Stimulated activated CD8-positive, alpha-beta memory T cell treated with anti-CD3 and anti-CD28 coated beads, Interleukin-7, amount 100 ng/mL, for 48 hours (primary cell): ENCODE measurements around the gene ERICH2.

Experiments
- DNase-seq, 2 donors: peaks; one replicate each; pipeline ENCODE4 v3.0.0-alpha.2; 2020; ENCODE audit warnings: low read depth in 1 of 2; ENCODE audit errors: extremely low read depth in 1 of 2

Gene ERICH2

GRCh38 chr2:170836027-170836426, 65.8 kb downstream of the ERICH2 start:
- DNase-seq: no peak

GRCh38 chr2:170840717-170841210, 70.6 kb downstream of the ERICH2 start:
- no peak for DNase-seq

- DNase-seq: no peak
These were observed 72.6 kb downstream of the ERICH2 start for GRCh38 chr2:170842785-170843184.

GRCh38 chr2:170843656-170844055, 73.5 kb downstream of the ERICH2 start:
- no peak for DNase-seq

GRCh38 chr2:170845343-170845742, 75.2 kb downstream of the ERICH2 start:
- no peak for DNase-seq

- DNase-seq: no peak
These were observed 76.1 kb downstream of the ERICH2 start for GRCh38 chr2:170846314-170846713.

- no peak for DNase-seq
These were observed 77.5 kb downstream of the ERICH2 start for GRCh38 chr2:170847716-170848115.
